Iris pigment epithelial cell (primary cell): ENCODE measurements around the gene MITD1.
A peak's percentile ranks its signal among the peaks of the same experiment; 100 is the strongest.
"Not testable (repeated sequence)": the region's sequence is repeated elsewhere in the genome, so short reads cannot be mapped to it uniquely, and the experiment has no call there.

Experiments
- DNase-seq: peaks from one replicate; pipeline ENCODE4 v3.0.0-alpha.2; 2011; ENCODE audit warnings: low read depth

The MITD1 gene

DNA sequence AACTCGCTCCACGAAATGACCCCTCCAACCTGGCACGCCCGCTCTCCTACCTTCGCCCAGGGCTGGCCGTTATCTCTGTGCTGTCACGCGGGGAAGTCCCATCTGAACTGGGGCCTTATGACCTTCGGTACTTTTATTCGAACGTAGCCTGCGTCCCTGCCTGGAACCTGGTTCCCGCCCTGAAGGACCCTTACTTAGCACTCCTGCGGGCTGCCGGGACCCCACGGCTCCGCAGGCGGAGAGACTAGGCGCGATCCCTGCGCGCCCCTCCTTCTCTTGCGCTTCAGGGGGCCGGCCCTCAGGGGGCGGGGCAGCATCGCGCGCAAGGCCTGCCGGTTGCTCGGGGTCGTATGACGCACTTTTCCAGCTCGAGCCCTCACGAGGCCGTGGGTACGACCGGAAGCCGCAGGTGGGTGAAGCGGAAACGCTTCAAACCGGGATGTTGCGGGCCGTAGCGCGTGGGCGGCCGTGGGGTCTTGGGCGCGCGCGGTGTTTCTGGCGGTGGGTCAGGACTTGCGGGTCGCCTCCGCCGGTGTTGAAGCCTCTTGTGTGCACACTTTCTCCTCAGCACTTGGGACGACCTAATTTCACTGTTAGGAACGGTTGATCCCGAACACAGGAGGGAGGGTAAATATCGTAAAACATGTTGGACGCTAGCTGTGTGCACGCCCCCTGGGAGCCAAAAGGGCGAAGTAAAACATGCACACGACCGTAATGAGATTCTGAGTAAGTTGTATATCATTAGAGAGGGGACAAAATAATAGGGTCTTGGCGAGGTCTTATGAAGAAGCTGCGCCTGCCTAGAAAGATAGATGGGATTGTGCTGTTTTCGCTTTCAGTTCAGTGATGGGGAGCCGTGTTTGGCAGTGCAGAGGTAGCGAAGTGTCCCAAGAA lies 26.0 kb downstream of the MITD1 start, which contains the start of the genes LIPT1 and TSGA10:
Gene LIPT1 (plus strand): TSS at position 325 of the 894 bp plus-strand sequence. CDS start 6,991 bp downstream, outside the sequence.
Gene TSGA10 (minus strand): TSS at position 300 of the 894 bp plus-strand sequence. CDS start 45,503 bp downstream, outside the sequence.
- peak; percentile 92 for DNase-seq

GRCh38 chr2:99153921-99154604 lies 26.8 kb downstream of the MITD1 start:
- peak; percentile 9 for DNase-seq

- no peak for DNase-seq
Observed at GRCh38 chr2:99152199-99152895, 28.5 kb downstream of the MITD1 start.

GRCh38 chr2:99150706-99151105 lies 30.2 kb downstream of the MITD1 start:
- no peak for DNase-seq

- peak; percentile 76 for DNase-seq
Observed at GRCh38 chr2:99141110-99142108, 39.4 kb downstream of the MITD1 start, which contains the start of gene C2orf15. Gene C2orf15 (plus strand): TSS chr2:99141707. CDS start chr2:99150559, 8,852 bp downstream.

DNA sequence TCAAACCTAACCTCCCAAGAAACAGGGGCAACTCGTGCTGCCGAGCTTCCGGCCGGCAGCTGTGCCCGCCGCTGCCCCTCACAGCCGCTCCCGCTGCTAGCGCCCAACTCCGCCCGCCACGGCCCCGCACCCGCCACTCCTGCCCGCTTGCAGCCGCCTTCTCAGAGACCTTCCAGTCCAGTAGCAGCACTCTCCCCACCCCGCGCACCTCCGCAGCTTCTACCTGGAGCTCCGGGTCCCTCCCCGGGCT lies 40.1 kb downstream of the MITD1 start:
- DNase-seq = no peak

- DNase-seq = peak; percentile 15
Observed at GRCh38 chr2:99140056-99140859, 40.6 kb downstream of the MITD1 start.

- no peak for DNase-seq
Observed at GRCh38 chr2:99139003-99139402, 41.9 kb downstream of the MITD1 start.

DNA sequence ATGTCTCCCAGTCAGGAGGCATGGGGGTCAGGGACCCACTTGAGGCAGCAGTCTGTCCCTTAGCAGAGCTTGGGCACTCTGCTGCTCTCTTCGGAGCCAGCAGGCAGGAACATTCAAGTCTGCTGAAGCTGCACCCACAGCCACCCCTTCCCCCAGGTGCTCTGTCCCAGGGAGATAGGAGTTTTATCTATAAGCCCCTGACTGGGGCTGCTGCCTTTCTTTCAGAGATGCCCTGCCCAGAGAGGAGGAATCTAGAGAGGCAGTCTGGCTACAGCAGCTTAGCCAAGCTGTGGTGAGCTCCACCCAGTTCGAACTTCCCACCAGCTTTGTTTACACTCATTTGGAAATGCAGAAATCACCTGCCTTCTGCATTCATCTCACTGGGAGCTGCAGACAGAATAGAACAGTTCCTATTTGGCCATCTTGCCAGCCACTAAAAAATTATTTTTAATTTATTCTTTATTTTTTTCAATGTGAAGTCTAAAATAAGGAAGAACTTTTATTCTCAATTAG lies 45.8 kb downstream of the MITD1 start:
- DNase-seq = not testable (repeated sequence)

GRCh38 chr2:99127981-99128380 lies 52.9 kb downstream of the MITD1 start:
- DNase-seq = no peak
